Skeletal muscle cell (primary cell): ENCODE data around the gene FRMD4A.

Source experiments
- DNase-seq: peaks from one replicate; pipeline ENCODE4 v3.0.0-alpha.2; 2010; ENCODE audit warnings: low read depth
- H3K4me3 ChIP-seq: 2 replicates; pipeline ENCODE4 v1.5.1; 2011; ENCODE audit warnings: low read depth, mild to moderate bottlenecking, control low read depth, low read length, moderate library complexity

FRMD4A gene

DNA sequence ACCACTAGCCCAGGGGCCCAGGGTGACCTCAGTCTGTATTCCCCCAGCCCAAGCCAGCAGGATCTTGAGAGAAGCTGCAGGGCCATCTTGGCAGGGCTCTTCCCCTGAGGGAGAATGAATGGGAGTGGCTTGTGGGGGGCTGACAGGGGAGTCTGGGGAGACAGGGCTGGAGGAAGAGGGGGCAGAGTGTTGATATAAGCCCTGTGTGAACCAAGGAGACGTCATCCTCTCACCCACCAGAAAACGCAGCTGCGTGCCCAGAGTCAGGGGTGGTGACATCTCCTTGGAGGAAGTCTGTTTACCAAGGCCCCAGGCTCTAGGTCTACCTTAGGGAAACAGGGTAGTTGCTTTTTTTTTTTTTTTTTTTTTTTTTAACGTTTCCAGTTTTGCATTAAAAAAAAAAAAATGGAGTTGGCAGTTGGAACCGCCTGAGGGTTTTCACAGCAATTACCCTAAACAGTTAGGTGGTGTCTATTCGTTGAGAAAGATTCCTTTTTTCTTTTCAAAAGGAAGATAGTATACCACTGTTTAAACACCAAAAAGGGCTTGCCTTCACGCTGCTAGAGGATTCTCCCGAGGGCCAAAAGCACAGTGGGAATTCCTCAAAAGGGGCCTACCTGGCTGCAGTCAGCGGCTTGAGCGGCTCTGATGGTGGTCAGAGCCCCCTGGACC is 630.1 kb downstream of the FRMD4A start:
- DNase-seq: no peak
- no peak overlapping the region for H3K4me3 ChIP-seq

DNA sequence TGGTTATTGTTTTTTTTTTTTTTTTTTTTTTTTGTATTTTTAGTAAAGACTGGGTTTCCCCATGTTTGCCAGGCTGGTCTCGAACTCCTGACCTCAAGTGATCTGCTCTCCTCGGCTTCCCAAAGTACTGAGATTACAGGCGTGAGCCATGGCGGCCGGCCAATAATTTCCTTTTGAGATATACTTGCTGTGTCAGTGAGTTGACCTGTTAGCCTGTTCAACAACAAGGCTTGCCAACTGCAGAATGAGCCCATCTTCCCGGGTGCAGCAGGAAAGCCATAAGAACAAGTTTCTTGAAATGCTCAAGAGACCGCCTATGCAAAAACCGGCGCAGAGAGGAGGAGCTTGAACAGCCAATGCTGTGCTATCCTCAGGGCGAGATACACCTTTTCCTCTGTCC is 631.5 kb downstream of the FRMD4A start:
- H3K4me3 ChIP-seq: no peak overlapping the region
- no peak for DNase-seq

DNA sequence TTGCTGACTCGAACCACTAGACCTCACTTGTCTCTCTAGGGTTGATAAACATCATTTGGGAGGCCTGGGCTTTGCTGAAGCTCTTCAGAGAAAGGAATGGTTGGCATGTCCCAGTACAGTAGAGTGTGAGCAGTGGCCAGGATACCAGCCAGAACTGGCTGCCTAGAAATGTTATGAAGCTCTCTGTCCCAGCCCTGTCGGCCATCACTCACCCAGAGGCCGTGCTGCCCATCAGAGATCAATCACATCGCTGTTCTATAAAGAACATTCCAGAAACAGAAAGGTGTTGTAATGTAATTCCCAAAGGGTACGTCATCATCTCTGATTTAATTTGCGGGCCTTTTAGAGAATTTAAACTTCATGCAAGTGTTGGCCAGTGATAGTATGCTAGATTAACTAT is 632.5 kb downstream of the FRMD4A start:
- DNase-seq: no peak
- H3K4me3 ChIP-seq: no peak overlapping the region

DNA sequence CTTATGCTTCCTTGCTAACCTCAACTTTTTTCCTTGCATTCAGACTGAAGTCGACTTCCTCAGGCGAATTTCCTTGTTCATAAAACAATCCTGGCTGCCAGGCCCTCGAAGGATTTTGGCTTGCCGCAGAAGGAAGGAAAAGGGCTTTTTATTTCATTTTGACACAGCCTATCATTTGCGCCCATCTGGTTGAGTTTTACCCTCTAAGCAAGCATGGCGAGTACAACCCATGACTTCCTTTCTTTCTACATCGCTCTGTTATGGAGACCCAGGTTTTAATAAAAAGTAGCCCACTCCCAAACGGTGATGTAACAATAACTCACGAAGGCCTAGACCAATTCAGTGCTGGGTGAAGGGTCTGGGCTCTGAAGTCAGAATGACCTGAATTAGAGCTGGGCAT is 634.7 kb downstream of the FRMD4A start:
- no peak for DNase-seq
- H3K4me3 ChIP-seq: no peak overlapping the region

DNA sequence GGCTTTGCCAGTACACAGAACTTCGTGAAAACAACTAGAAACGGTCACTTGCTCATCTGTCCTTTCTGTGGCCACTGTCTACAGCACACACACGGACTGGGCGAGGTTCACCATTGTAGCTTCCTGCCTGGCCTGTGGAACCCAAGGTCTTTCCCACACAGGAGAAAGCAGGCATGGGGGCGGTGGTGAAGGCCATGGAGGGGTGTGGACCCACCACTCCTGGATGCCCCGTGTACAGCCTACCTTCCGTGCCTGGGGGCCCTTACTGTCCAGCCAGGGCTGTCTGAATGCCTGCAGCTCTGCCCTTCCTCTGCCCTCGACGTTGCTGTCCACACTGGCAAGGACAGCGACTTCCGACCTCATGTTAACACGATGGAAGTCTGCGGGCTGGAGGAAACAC is 635.1 kb downstream of the FRMD4A start:
- no peak overlapping the region for H3K4me3 ChIP-seq
- no peak for DNase-seq

DNA sequence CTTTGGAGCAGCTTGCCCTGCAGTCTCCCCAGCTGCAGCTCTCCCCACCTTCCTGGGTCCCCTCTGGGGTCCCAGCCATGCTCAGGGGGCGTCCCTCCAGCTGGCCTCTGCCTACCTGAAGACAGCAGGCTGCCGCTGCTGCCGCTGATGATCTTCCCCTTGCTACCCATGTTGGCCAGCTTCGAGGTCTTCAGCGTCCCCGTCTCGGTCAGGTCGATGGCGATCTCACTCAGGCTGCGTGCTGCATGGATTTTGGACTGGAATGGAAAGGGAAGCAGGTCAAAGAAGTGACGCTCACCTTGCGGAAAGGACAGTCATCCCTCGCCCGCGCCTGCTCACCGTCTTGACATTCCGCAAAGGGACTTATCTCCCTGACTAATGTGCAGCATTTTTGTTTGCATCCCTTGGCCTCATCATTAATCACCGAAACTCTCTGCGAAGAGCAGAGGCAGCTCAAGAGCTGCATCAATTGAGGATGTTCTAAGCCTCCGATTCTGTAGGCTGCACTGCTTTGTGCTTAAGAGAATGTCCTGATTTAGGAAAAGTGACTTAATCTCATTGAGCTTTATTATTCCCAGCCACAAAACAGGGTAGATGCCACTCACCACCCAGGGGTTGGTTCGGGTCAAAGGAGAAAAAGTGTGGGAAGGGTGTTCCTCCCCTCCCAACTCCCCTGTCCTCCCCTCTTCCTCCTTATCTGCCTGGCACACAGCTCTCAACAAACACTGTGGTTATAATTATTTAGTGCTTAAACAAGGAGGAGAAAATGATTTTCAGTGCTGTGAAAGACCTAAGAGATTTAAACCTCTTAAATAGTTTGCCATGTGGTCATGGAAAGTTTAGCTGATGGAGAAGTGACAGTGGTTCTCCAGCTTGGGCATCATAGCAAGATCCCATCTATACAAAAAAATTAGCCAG is 636.7 kb downstream of the FRMD4A start:
- H3K4me3 ChIP-seq: no peak overlapping the region
- DNase-seq: no peak

DNA sequence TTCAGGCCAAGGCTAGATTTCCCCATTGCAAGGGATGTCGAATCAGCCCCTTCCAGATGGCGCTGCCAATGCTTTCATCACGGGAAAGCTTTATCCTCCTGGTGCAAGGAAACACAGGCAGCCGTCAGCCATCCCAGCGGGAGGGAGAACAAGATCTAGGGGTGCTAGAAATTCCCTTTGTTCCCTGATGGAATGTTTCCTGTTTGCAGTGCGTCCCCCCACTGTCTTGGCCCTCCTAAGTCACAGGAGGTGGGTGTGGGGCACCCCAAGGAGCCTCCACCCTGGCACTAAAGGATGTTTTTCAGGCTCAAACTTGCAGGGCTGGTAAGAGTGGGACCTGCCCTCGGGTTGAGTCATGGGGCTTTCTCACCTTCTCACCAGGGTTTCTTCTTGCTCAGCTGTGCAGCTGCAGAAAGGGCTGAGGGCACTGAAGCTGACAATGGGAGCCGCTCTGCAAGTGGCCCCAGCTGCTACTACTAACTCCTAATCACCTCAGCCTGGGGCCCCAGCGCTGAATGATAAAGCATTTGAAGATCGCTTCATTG is 640.4 kb downstream of the FRMD4A start:
- no peak for DNase-seq
- H3K4me3 ChIP-seq: no peak overlapping the region

DNA sequence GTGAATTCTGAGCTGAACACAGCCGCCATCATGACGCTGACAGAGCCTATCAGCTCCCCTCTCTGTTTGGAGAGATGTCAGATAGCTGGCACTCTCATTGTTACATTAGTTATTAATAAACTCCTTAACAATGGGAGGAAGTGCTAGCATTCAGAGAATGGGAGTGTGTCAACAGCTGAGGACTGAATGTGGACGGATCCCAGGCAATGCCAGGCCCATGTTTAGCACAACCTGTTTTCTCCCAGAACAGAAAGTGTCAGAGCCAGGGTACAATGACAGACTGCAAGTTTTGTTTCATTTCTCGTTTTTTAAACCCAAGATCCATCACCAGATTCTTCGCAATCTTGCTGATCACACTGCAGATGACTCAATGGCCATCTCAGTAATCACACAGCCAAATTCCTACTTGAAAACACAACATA is 644.4 kb downstream of the FRMD4A start:
- H3K4me3 ChIP-seq: no peak overlapping the region
- DNase-seq: no peak

DNA sequence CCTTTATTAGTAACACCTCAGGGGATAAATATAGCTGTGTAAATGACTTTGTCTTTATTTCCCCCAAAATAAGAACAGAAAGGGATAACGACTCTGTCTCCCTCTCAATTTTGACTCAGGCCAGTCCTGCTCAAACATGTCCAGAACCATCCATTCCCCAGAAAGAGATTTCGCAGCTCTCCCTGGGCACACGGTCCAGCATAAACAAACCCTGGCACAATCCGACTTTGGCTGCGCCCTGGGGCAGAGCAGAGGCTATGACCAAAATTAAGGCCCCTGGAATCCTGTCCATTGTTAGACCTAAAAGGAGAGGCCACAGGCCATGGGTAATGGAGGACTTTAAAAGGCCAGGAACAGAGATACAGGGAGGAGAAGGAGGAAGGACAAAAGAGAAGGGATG is 644.8 kb downstream of the FRMD4A start:
- no peak overlapping the region for H3K4me3 ChIP-seq
- no peak for DNase-seq

DNA sequence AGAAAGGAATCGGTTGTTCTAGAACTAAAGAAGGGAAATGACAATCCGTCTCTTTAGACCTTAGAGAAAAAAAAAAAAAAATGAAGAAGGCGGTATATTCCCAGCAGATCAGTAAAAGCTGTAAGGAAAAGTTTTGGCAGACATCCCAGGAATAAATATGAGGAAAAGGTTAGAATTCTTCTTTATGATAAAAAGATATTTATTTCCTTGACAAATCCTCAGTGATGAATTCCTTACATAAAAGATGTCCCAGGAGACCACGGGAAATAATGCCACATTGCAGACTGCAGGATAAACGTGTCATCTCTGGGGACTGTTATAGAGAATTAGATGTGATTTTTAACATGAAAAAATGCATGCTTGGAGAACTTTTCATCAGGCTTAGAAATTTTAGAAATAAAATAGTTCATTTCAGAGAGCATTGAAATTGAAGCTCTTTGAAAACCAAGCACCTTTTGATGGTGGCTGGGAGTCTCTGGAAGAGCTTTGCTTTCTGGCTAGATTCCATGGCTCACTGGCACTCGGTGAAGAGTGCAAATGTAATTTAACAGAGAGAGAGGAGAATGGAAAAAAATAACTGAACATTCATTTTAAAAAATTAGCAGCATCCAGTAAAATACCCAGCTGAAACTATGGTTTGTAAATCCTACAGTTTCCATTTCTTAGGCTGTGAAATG is 645.8 kb downstream of the FRMD4A start:
- DNase-seq: no peak
- peak overlapping the region; percentile 23 for H3K4me3 ChIP-seq

DNA sequence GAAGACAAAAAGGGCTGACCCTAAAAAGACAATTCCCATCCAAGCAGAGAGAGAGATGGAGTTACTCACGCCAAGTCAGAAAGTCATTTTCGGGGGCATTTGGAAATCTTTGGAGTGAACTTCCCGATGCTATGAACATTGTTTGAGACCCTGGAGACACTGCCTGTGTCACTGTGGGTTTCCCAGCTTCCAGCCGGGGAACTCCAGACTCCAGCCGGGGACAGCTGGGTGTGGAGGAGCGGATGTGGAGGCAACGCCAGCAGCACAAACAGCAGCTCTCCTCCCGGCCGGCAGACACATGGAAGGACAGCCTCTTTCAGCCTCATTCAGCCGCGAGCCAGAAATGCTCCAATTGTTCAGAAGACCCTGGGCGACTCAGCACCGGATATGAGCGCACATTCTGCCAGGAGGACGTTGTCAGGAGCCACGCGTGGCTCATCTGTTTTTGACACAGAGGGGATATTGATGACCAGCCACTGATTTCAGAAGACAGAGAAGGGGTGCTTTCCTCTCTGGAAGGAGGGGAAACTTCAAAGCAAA is 646.4 kb downstream of the FRMD4A start:
- peak overlapping the region; percentile 23 for H3K4me3 ChIP-seq
- DNase-seq: peak; percentile 64

DNA sequence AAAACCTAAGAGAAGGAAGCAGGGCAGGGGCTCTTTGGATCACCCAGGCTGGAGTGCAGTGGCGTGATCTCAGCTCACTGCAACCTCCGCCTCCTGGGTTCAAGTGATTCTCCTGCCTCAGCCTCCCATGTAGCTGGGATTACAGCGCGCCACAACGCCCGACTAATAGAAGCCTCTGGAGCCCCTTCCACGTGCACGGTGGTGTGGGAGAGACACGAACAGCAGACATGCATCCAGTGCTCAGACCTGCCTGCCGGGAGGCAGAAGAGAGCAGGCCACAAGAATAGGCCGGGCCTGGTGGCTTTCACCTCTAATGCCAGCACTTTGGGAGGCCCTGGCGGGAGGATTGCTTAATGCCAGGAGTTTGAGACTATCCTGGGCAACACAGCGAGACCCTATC is 647.7 kb downstream of the FRMD4A start:
- no peak for DNase-seq
- H3K4me3 ChIP-seq: no peak overlapping the region

DNA sequence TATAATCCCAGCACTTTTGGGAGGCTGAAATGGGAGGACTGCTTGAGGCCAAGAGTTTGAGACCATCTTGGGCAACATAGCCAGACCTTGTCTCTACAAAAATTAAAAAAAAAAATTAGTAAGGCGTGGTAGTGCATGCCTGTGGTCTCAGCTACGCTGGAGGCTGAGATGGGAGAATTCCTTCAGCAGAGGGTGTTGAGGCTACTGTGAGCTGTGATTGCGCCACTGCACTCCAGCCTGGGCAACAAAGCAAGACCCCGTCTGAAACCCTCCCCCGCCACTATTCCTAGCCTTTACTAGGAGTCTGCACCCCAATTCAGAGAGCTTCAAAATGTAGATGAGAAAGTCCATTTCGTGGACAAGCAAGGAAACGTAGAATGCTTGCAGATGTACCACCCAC is 648.8 kb downstream of the FRMD4A start:
- DNase-seq: no peak
- no peak overlapping the region for H3K4me3 ChIP-seq

DNA sequence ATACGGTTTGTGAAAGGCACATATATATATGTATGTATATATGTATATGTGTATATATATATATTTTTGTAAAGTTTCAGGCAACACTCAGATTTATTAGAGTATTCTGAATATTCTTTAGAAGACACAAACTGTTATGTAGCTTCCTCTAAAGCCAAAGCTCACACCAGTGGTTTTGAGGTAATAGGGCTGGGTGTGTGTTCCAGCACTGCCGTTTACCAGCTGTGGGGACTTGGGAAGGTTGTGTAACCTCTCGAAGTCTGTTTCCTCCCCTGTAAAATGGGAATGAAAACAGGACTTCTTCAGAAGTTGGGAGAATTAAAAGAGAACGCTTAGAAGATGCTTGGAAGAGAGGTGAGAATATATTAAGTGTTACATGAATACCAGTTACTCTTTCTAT is 649.2 kb downstream of the FRMD4A start:
- H3K4me3 ChIP-seq: no peak overlapping the region

DNA sequence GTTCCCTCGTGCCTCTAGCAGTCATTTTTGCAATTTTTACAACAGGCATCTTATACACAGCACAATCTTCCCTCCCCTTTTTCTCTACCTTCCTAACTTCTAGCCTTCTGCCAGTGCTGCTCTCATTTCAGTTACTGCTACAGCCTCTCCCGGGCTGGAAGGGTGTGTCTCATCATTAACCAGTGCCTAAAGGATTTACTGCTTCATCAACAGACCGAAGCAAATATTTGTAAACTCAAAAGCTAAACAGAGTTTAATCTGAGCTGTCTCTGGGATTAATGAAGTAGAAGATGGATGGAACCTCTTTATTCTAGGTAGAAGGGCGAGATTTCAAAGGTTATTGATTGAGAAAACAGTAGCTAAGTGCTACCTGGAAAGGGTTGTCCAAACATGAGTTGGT is 649.6 kb downstream of the FRMD4A start:
- DNase-seq: no peak
- H3K4me3 ChIP-seq: no peak overlapping the region

More for the DNA sequence above, 649.2 kb downstream of the FRMD4A start:
- DNase-seq: no peak

DNA sequence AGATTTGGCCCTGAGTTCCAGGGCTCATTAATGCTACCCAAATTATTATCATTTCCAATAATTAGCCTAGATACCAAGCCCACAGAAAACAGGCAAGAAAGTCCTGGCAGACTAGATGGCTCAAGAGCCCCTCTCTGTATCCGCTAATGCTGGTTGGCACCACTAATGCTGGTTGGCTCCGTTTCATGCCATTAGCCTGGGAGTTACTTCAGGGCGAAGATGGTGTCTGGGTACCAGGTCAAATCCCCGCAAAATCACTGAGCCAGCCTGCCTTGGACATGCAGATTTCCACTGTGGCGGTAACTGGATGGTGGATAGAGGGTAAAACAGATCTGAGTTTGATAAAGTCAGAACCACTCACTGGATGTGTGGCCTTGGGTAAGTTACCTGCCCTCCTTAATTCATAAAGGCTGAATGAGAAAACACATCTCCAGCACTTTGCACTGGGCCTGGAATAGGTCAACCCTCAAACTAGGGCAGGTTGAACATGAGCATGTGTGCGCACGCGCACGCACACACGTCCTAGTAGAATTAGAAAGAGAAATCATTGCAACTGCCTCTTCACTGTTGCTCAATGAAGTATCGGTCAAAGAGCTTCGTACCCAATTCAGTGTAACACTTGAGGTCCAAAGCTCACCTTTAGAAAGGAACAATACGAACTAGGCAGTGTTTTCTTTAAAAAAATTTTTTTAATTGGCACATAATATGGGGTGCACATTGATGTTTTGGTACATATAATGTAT is 652.5 kb downstream of the FRMD4A start:
- DNase-seq: no peak

DNA sequence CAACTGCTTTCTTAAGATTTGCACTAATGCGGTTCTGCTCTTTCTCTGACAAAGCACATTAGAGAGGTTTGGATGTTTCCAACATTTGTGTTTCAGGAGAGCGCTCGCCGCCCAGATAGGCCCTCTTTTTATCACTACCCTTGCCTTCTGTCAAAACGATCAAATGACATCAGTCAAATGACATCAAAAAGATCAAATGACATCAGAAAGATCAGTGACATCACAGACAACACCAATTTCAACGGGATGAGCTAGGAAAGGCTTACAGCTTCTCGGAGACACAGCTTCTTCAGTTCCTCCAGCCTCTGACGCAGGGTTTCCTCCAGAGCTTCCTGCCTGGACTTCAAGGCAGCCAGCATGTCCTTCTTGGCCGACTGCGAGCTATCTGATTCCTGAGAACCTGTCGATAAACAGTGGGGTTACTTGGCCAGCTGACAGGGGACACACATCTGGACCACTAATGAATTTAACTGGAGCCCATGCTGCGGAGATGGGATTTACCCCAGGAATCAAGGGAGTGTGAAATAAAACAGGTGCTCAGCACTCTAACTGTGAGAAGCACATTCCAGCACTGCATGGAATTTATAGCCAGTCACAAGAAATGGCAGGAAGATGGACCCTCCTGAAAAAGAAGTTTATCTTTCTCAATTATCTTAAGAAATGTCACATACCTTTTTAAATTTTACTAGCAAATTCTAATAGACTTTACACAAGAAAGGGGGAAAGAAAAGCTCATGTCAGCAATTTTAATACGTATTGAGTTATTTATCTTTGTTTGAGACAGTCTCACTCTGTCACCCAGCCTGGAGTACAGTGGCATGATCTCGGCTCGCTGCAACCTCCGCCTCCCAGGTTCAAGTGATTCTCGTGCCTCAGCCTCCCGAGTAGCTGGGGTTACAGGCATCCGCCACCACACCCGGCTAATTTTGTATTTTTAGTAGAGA is 655.8 kb downstream of the FRMD4A start:
- H3K4me3 ChIP-seq: no peak overlapping the region
- no peak for DNase-seq

More for the DNA sequence above, 652.5 kb downstream of the FRMD4A start:
- H3K4me3 ChIP-seq: no peak overlapping the region

DNA sequence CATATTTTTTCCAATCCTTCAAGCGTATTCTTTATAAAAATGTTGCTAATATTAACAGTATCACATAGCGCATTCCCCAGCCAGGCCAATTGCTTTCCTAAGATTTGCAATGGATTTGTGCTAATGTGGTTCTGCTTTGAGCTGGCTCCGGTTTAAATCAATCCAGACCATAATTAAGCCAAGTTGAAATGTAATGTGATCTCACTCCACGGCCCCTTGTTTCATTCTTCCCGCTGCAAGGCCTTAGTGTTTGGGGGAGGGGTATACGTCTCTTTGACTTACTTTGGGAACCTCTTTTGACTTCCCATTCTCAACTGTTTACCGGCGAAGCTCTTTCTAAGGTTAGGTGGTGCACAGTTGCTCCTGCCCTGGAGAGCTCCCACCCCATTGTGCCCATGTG is 657.6 kb downstream of the FRMD4A start:
- no peak overlapping the region for H3K4me3 ChIP-seq
- no peak for DNase-seq
